Keratinocyte (primary cell): Measurements from ENCODE around the gene GOLIM4. TPM values are rescaled to one million over a fixed set of nuclear protein-coding genes. Genes with fewer than 3 reads are reported as not detected.

Source experiments
- DNase-seq: peaks from one replicate; pipeline ENCODE4 v3.0.0-alpha.2; 2011; ENCODE audit warnings: low read depth, missing footprints, low spot score
- FAIRE-seq: peaks from 2 replicates; lab custom pipeline; 2011; peaks lifted over from hg19 to GRCh38; lab: Jason Lieb, UNC
- H2AFZ ChIP-seq: 2 replicates; pipeline ENCODE4 v1.6.0; 2012; ENCODE audit warnings: low read length, control low read depth, inconsistent platforms; ENCODE audit not compliant: control insufficient read depth
- H3K27ac ChIP-seq: 2 replicates; pipeline ENCODE4 v1.5.1; 2011; ENCODE audit warnings: low read length; ENCODE audit not compliant: control insufficient read depth, insufficient read depth
- H3K27me3 ChIP-seq: 3 replicates; pipeline ENCODE4 v1.6.0; 2011; ENCODE audit warnings: low read length; ENCODE audit not compliant: control insufficient read depth, insufficient read depth; ENCODE audit errors: extremely low read depth
- H3K36me3 ChIP-seq, 2 experiments: 2 replicates in 1 of 2; 3 replicates in 1 of 2; pipeline ENCODE4 v1.5.1; 2011; ENCODE audit warnings: low read length in 2 of 2, mild to moderate bottlenecking in 1 of 2; ENCODE audit not compliant: control insufficient read depth in 2 of 2, insufficient read depth in 2 of 2; ENCODE audit errors: extremely low read depth in 1 of 2
- H3K4me1 ChIP-seq: 3 replicates; pipeline ENCODE4 v1.5.1; 2011; ENCODE audit warnings: low read length; ENCODE audit not compliant: control insufficient read depth, insufficient read depth; ENCODE audit errors: extremely low read depth
- H3K4me2 ChIP-seq: 3 replicates; pipeline ENCODE4 v1.6.0; 2011; ENCODE audit warnings: low read depth, low read length; ENCODE audit not compliant: control insufficient read depth, insufficient read depth; ENCODE audit errors: extremely low read depth
- H3K4me3 ChIP-seq, 3 experiments: fragments of 200-600 bp in 1 of 3; sonication (generic) in 1 of 3; 2 replicates in 2 of 3; 3 replicates in 1 of 3; pipeline ENCODE4 v1.5.1; 2011 to 2016; ENCODE audit warnings: low read length in 3 of 3, mild to moderate bottlenecking in 3 of 3, control low read depth in 2 of 3, inconsistent platforms in 1 of 3, low read depth in 1 of 3, mixed read lengths in 1 of 3, mixed run types in 1 of 3, moderate library complexity in 1 of 3; ENCODE audit not compliant: control insufficient read depth in 2 of 3, insufficient read depth in 2 of 3; ENCODE audit errors: extremely low read depth in 1 of 3
- H3K79me2 ChIP-seq: 2 replicates; pipeline ENCODE4 v1.6.0; 2012; ENCODE audit warnings: low read length; ENCODE audit not compliant: control insufficient read depth, insufficient read depth
- H3K9ac ChIP-seq: 3 replicates; pipeline ENCODE4 v1.6.0; 2011; ENCODE audit warnings: low read length; ENCODE audit not compliant: control insufficient read depth, insufficient read depth; ENCODE audit errors: extremely low read depth
- H3K9me1 ChIP-seq: 3 replicates; pipeline ENCODE4 v1.6.0; 2011; ENCODE audit warnings: low read length; ENCODE audit not compliant: control insufficient read depth, insufficient read depth; ENCODE audit errors: extremely low read depth
- H3K9me3 ChIP-seq: 2 replicates; pipeline ENCODE4 v1.5.1; 2012; ENCODE audit warnings: low read depth, low read length; ENCODE audit not compliant: control insufficient read depth
- H4K20me1 ChIP-seq: 3 replicates; pipeline ENCODE4 v1.6.0; 2011; ENCODE audit warnings: low read length; ENCODE audit not compliant: control insufficient read depth, insufficient read depth; ENCODE audit errors: extremely low read depth
- CTCF ChIP-seq, 3 experiments: IDR thresholded peaks in 1 of 3; conservative IDR thresholded peaks in 1 of 3; optimal IDR thresholded peaks in 1 of 3; 2 replicates in 2 of 3; 3 replicates in 1 of 3; pipeline versions ENCODE3 to v1.5.1; 2011; ENCODE audit warnings: low read length in 3 of 3, mild to moderate bottlenecking in 3 of 3, moderate library complexity in 2 of 3, control low read depth in 1 of 3, inconsistent platforms in 1 of 3; ENCODE audit not compliant: insufficient read depth in 2 of 3; ENCODE audit errors: extremely low read depth in 1 of 3
- EZH2 ChIP-seq: IDR thresholded peaks from one replicate; pipeline ENCODE4 v1.6.1; 2012; ENCODE audit warnings: inconsistent platforms, mild to moderate bottlenecking, low read length, moderate library complexity
- dilution Hi-C: fragments of 300-500 bp; cut with MboI; formaldehyde crosslinking; loops from one replicate; pipeline ENCODE4 v1.7.0; 2020; ENCODE audit warnings: low sequenced_read_pairs; ENCODE audit not compliant: extremely low pct_ligation_motif_present
- polyA plus RNA-seq, 5 experiments: library from polyadenylated mRNA; depleted of rRNA in 3 of 5; stranded (reverse) in 3 of 5; stranded (forward) in 1 of 5; unstranded in 1 of 5; fragments of >200 nt; gene quantifications; 1 replicate in 1 of 5; 2 replicates in 3 of 5; 3 replicates in 1 of 5; pipeline versions ENCODE4 v1.2.1 to v1.2.3, GENCODE V29; 2011 to 2012; ENCODE audit warnings: missing spikeins in 2 of 5, low read depth in 1 of 5, low replicate concordance in 1 of 5

Gene GOLIM4
- polyA plus RNA-seq, 1 donor (not counting 4 experiments of a cell fraction or from before 2014, with no cell fraction given), result 13.4 TPM

DNA sequence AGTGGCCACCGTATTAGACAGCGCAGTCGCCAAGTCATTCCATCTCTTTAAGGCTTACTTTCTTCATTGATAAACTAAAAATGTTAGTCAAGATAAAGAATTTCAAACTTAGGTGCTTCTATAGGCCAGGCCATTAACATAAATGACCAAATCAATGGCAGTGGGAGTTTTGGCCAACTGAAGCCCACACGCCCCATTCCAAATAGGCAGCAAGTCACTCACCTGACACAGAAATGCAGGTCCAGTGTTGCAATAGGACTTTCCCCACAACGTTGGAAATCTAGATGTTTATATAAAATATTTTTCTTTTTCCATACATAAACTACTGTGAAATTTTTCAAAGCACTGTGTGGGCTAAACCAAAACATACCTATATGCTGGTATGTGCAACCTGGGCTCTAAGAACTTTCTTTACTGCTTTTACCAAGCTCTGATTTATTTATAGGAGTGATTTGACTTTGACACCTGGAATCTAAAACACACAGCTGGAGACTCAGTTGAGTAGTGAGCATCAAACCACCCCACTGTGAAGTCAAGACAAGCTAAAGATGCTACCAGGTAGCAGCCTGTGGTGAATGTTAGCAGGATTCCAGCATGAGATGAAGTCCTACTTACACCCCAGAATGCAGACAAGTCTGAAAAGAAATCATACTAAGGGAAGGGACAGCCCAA lies 15.1 kb downstream of the GOLIM4 start:
- Histone ChIP-seq H2AFZ (no peak overlapping the region), H3K9me3 (no peaks in the 10 kb centered on the region), H3K36me3 (no peaks in the 10 kb centered on the region), H3K4me2 (no peak overlapping the region), H3K9ac (no peak overlapping the region), H3K27me3 (no peaks in the 10 kb centered on the region), H3K79me2 (peaks cover 47% of the 10 kb centered on the region), H3K27ac (no peak overlapping the region), H3K4me1 (peaks cover 7% of the 10 kb centered on the region), H3K4me3 (no peak overlapping the region), H4K20me1 (no peaks in the 10 kb centered on the region), H3K9me1 (no peaks in the 10 kb centered on the region)
- no peak for DNase-seq
- dilution Hi-C loops, result no loop called here
- FAIRE-seq, result no peak
- TF ChIP-seq CTCF (optimal IDR thresholded peaks at IDR 0.05 in 1 of 3, IDR thresholded peaks at IDR 0.05 in 1 of 3, conservative IDR thresholded peaks at IDR 0.05 in 1 of 3; ENCODE audit: extremely low read depth in 1 of 3, insufficient read depth in 2 of 3, low read length in 3 of 3) (no peak), EZH2 (no peak)

DNA sequence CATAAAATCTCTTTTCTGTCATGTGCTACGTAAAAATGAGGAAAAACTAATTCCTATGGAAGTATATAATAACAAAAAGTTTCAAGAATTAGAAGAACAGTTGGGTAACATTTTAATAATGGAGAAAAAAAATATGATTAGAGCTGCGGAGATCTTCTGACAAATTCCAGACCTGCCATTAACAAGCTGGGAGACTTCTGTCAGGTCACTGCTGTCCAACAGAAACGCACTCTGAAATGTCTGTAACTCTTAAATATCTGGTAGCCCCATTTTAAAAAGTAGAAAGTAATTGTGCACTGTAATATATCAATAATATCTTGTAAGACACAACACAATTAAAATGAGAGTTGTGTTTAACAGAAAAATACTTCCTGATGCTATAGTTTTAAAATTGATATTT lies 15.7 kb downstream of the GOLIM4 start:
- Histone ChIP-seq H3K36me3 (no peaks in the 10 kb centered on the region), H2AFZ (no peak overlapping the region), H3K4me1 (peaks cover 7% of the 10 kb centered on the region), H3K4me2 (no peak overlapping the region), H3K27ac (no peak overlapping the region), H3K9me3 (no peaks in the 10 kb centered on the region), H3K9ac (no peak overlapping the region), H3K4me3 (no peak overlapping the region), H3K79me2 (peaks cover 41% of the 10 kb centered on the region), H3K27me3 (no peaks in the 10 kb centered on the region), H4K20me1 (no peaks in the 10 kb centered on the region), H3K9me1 (no peaks in the 10 kb centered on the region)
- FAIRE-seq (no peak), DNase-seq (no peak)
- no peak for TF ChIP-seq CTCF (optimal IDR thresholded peaks at IDR 0.05 in 1 of 3, IDR thresholded peaks at IDR 0.05 in 1 of 3, conservative IDR thresholded peaks at IDR 0.05 in 1 of 3; ENCODE audit: extremely low read depth in 1 of 3, insufficient read depth in 2 of 3, low read length in 3 of 3)
- no peak for TF ChIP-seq EZH2
- dilution Hi-C loops, result no loop called here
